GM20431 (cell line): Measurements from ENCODE around the gene SCAPER.

Experiments
- in situ Hi-C: fragments of 300-500 bp; cut with MseI, MboI; formaldehyde crosslinking; loops from one replicate; pipeline ENCODE4 v1.15.0; 2020; ENCODE audit warnings: low sequenced_read_pairs; ENCODE audit not compliant: unreplicated experiment

Gene SCAPER

DNA sequence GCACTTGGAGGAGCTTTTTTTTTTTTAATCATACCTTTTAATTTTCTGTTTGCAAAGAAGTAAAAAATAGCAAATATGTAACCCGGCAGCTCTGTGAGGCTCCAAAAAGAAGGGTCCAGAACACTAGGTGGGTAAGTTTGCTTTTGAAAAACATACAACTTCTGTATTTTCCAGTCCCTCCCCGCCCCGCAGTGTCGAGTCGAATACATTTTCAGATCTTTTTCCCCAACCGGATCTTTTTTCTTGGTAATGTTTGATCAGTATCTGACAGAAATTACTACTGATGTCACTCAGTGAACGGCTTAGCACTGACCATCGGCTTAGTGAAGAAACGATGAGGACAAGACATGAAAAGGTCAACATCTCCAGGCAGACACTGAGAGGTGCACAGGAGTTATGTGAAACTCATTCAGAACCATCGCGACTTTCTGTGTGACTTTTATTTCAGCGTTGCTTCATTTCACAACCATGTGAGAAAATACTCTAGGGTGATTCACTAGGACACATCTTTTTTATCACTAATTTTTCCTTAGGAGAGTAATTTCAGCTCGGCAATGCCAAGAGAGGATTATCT lies 557.6 kb downstream of the SCAPER start:
- in situ Hi-C loops = no loop called here

DNA sequence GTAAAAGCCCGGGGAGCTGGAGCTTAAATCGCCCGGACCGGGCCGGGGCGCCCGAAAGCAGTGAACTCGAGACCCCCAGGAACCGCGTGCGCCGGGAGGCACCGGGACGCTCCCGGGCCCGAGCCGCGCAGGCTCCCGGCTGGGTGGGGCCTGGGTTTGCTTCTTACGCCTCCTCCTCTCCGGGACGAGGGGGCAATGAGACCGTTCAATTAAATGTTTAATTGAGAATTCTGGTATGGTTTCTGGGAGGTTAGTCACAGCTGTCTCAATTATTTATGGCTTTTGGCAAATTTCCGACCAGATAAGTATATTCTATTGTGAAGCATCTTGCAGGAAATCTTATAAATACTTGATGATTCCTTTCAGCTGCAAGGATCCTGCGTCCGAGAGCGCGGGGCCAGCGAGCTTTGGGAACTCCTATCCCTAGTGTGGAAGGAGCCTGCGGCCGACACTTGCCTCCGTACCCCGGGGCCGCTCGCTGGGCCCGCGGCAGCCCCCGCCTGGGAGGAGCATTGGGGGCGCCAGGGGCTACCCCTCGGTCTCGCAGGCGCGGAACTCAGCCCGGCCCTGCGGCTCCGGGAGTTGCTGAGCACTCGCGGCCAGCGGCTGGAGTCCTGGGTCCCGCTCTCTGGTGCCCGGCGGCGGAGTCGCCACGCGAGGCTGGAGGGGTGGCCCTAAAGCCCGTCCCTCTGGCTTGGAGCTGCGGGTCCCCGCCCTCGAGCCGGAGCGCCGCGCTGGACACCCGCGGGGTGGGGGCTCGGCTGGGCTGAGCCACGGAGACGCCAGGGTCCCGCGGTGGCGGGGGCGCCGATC lies 558.3 kb downstream of the SCAPER start:
- in situ Hi-C loops = no loop called here

DNA sequence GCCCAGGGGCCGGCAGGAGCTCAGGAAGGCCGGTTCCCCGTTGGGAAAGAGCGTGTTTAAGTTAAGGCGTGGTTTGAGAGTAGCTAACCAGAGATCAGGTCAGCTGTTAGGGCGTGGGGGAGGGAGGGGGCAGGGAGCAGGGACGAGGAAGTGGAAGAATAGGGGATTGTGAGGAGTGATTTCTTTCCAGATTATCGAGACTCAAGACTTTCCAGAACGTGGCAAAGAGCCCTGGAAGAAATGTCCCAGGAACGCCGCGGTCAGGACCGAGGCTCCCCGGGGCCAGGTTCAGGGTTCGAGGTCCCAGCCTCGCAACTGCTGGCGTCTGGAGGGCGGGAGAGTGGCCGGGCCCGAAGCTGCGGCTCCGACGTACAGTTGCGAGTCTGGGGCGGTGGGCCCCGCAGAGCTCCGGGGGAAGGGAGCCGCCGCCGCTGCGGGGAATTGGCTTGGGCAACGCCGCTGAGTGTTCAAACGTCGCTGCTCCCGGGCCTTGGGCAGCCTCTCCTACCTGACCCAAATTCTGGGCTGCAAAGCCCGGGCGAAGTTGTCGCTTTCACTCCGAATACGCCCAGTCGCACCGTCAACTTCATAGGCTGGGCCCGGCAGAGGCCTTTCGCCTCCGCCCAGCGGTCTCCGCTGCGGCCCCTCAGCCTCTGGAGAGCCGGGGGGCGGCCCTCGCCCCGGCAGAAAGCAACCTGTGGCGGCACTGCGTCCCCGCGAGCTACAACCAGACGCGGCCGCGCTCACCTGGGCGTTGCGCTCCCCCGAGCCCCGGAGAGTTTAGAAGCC lies 559.1 kb downstream of the SCAPER start:
- in situ Hi-C loops = no loop called here

DNA sequence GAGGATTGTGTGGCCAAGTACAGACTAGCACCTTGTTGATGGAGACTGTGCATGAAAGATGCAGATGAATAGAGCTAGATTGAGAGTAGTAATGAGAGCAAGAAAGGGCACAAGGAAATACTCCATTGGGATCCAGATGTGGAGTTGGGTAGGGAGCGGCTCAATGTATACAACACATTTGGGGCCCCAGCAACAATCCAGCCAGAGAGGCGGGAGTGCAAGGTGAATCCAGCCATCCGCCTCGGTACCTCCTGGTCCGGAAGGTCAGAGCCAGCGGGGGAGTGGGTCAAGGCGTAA lies 559.6 kb downstream of the SCAPER start:
- in situ Hi-C loops = no loop called here

DNA sequence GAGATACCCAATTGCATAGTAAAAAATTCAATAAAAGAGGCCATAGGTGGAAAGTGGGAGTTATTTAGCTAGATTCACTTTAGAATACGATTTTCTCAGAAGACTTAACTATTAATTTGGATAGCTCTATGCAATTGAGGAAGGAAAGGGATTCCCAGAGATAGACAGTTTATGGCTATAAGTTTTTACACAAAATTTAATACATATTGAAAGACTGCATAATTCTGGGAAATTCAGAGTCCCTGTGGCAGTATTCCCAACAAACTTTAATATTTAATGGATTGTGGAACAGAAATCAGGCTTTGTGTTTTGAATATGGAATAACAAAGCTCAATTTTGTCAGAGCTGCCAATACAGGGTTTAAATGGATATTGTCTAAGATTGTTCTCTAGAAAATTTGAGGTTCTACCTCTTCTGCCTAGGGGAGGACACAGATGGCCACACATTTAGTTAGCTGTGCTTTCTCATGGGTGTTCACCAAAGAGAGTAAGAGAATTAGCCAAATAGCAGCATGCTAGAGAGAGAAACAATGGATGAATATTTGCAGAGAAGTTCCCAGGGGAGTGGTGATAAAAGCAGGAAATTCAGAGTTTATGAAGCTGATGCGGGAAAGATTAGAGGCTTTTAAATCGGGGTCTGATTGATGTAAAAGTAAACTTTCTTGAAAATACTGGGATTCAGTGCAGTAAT lies 560.1 kb downstream of the SCAPER start:
- in situ Hi-C loops = no loop called here

DNA sequence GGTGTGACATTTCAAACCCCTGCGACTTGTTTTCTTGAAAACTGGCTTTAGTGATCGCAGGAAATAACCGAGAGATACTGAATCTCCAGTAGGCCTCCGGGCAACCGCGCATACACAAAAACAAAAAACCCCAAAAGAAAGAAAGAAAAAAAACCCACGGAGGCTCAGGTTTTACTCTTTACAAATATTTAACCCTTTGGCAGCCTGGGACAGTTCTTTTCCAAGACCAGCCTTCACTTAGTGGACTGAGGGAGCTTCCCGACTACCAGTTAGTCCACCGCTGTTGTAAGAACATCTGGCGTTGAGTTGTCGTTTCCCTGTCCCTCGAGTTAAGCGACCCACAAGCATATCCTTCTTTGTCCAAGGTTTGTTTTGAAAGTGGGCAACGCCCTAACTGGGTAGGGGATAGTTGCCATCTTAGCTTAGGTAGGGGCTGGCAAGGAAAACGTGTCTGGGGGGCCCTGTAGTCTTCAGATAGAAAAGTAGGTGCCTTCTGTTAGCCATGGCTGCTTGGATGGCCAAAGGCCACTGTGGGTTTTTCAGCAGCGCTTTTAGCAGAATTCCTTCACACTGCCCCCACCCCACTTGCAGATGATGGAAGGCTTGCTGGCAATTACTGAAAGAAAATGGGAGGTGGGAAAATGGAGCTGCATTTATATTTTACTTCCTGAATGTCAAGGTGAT lies 561.7 kb downstream of the SCAPER start:
- in situ Hi-C loops = no loop called here

DNA sequence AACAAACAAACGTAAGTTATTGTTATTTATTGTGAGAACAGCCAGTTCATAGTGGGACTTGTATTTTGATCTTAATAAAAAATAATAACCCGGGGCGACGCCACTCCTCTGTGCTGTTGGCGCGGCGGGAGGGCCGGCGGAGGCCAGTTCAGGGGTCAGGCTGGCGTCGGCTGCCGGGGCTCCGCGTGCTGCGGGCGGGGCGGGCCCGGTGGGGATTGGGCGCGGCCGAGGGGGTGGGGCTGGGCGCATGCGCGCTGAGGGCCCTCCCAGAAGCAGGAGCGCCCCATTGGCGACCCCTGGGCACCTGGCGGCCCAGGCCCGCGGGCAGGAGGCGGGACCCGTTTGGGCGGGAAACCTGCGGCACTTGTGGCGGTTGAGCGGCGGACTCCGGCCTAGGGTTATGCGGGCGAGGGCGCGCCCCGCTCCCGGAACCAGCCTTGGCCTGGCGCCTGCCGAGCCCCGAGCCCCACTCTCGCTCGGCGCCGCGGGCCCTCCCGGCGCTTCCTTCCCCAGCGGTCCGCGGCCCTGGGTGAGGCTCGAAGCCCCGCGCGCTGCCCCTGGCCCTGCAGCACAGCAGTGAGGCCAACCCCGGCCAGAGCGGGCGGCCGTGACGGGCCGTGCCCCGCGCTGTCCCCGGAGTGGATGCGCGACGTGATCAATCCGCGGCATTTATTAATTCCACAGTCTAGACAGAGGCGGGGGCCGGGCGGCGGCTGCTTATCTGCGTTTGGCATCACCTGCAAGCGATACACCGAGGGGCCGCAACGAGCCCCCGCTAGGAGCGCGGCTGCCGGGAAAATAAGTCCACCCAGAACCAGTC lies 562.5 kb downstream of the SCAPER start:
- in situ Hi-C loops = no loop called here

DNA sequence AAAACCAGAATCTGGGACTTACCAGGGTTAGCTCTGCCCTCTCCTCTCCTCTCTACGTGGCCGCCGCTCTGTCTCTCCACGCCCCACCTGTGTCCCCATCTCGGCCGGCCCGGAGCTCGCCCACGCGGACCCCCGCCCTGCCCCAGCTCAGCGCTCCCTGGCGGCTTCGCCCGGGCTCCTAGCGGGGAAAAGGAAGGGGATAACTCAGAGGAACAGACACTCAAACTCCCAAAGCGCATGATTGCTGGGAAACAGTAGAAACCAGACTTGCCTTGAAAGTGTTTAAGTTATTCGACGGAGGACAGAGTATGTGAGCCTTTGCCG lies 563.1 kb downstream of the SCAPER start:
- in situ Hi-C loops = no loop called here

DNA sequence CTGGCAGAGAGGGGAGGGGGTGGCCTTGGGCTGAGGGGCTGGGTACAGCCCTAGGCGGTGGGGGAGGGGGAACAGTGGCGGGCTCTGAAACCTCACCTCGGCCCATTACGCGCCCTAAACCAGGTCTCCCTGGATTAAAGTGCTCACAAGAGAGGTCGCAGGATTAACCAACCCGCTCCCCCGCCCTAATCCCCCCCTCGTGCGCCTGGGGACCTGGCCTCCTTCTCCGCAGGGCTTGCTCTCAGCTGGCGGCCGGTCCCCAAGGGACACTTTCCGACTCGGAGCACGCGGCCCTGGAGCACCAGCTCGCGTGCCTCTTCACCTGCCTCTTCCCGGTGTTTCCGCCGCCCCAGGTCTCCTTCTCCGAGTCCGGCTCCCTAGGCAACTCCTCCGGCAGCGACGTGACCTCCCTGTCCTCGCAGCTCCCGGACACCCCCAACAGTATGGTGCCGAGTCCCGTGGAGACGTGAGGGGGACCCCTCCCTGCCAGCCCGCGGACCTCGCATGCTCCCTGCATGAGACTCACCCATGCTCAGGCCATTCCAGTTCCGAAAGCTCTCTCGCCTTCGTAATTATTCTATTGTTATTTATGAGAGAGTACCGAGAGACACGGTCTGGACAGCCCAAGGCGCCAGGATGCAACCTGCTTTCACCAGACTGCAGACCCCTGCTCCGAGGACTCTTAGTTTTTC lies 563.6 kb downstream of the SCAPER start:
- in situ Hi-C loops = no loop called here

DNA sequence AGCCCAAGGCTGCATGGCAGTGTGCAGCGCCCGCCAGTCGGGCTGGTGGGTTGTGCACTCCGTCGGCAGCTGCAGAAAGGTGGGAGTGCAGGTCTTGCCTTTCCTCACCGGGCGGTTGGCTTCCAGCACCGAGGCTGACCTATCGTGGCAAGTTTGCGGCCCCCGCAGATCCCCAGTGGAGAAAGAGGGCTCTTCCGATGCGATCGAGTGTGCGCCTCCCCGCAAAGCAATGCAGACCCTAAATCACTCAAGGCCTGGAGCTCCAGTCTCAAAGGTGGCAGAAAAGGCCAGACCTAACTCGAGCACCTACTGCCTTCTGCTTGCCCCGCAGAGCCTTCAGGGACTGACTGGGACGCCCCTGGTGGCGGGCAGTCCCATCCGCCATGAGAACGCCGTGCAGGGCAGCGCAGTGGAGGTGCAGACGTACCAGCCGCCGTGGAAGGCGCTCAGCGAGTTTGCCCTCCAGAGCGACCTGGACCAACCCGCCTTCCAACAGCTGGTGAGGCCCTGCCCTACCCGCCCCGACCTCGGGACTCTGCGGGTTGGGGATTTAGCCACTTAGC lies 564.3 kb downstream of the SCAPER start:
- in situ Hi-C loops = no loop called here

DNA sequence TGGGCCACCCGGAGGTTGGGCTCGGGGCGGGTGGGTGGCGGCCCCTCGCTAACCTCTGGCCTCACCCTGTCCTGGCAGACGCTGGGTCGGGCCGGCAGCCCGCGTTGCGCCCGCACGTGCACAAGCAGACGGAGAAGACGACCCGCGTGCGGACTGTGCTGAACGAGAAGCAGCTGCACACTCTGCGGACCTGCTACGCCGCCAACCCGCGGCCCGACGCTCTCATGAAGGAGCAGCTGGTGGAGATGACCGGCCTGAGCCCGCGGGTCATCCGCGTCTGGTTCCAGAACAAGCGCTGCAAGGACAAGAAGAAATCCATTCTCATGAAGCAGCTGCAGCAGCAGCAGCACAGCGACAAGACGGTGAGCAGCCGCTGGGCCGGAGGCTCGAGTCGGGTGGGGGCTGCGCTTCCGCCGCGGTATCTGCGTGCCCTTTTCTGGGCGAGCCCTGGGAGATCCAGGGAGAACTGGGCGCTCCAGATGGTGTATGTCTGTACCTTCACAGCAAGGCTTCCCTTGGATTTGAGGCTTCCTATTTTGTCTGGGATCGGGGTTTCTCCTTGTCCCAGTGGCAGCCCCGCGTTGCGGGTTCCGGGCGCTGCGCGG lies 564.8 kb downstream of the SCAPER start:
- in situ Hi-C loops = no loop called here

DNA sequence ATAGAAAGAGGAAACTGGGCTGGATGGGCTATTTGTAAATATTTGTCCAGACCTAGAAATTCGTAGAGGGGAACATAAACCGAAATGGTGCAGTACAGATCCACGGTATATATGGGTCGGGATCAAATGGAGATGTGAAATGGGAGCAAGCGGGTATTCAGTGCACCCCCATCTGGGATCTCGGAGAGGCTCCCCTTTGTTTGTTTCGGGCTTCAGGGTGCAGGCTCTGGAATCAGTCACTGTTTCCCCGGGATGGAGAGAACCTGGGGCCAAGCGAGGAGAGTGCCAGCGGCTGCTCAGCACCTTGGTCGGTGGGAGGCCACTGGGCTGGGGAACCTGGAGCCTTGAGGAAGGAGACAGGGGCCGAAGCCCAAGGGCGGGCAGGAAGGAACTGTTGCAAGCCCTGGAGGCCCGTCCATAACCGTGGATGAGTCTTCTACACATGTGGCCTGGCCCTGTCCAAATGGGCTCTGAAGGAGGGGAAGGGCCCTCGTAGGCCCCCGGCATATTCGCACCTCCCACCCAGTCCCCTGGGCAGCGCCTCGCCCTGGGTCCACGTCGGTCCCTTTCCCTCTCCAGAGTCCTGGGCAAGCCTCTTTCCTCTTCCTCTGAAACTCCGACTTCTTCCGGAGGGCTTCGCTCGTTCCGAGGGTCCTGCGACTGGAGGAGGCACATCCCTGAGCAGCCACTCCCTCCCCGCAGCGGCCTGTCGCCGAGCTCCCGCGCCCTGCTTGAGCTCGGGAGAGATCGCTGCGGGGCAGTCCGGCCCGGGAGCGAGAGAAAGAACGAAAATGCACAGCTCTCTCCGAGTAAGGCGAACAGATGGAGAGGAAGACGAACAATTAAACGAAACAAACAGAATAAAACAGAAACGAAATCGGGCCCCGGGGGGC lies 565.6 kb downstream of the SCAPER start:
- in situ Hi-C loops = no loop called here

DNA sequence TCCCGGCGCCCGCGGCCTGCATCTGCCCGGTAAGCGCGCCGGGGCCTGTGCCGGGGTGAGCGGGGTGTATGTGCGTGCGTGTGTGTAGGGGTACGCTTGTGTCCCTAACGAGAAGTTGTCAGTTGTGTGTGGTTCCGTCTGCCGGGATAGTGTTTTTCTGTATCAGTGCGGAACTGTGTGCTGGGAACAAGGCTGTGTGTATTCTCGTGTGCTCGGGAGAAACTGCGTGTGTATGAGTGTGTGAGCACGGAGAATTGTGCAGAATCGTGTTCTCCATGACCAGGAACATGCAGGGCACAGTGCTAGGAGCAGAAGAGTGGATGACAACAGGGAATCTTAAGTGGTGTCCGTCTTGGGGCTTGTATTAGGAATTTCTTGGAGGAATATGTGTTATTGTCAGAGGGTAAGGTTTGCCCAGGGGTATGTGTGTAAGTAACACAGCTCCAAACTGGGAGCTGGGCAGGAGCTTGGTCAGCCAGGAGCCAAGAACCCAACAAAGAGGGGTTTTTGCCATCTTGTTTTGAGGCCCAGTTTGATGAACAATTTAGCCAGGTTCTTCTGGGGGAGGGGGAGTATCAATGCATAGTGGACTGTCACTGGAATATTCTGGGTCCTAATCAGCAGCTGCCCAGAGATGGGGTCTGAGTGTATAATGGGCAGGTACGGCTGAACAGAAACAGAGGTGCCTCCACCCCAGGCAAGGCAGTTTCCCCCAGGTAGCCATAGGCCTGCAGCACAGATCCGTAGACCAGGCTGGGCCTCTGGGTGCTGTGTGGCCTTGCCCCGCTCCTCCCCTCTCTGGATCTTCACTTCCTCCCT lies 566.4 kb downstream of the SCAPER start:
- in situ Hi-C loops = no loop called here

DNA sequence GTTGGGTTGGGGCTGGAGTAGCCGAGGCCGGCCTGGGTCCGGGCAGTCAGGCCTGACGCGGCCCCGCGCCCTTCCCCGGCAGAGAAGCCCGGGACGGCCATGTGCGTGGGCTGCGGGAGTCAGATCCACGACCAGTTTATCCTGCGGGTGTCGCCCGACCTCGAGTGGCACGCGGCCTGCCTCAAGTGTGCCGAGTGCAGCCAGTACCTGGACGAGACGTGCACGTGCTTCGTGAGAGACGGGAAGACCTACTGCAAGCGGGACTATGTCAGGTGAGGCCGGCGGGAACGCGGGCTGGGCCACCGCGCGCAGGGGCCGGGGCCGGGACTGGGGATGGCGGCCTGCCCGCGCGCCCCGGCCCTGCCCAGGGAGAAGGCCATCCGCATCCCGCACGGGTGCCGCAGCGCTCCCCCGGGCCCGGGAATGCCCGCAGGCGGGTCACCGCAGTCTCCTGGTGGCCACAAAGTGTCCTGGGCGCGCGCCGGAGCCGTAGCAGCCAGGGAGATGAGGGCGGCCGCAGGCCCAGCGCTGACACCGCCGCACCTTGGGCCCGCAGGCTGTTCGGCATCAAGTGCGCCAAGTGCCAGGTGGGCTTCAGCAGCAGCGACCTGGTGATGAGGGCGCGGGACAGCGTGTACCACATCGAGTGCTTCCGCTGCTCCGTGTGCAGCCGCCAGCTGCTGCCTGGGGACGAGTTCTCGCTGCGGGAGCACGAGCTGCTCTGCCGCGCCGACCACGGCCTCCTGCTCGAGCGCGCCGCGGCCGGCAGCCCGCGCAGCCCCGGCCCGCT lies 567.2 kb downstream of the SCAPER start:
- in situ Hi-C loops = no loop called here

DNA sequence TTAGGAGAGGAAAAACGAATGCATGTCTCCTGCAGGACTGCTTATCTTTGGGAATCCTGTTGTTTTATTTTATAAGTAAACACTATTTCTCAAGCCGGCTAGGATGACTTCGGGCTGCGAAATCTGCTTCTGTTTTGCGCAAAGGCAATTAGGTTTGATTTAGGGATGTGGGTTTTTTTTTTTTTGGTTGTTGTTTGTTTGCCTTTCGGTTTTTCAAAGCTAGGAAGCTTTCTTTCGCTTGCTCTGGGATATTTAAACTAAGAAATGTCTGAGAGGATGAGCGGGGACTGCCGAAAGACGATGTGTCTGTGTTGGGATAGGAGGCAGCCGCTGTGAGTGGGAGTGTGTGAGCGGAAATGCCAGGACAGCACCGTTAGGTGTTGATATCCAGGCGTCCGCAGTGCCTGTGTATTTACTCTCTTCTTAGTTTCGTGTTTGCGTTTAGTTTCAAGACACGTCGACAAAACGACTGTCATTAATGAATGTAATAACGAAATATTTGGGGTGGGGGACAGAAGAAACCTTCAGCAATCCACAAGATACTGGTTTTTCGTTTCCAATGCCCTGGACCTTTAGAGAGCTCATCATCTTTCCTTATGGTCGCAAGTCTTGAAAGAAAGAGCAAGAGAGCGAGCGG lies 568.0 kb downstream of the SCAPER start:
- in situ Hi-C loops = no loop called here
